AG04449 (cell line): ENCODE data around the gene ELOVL4.

Experiments
- CTCF ChIA-PET: fragments of 350-600 bp; formaldehyde crosslinking; extraction: SDS; loops from one replicate; lab custom pipeline; 2021; ENCODE audit warnings: antibody characterized with exemption; lab: Yijun Ruan, JAX
- POLR2A ChIA-PET: fragments of 400-600, 350-600 bp; formaldehyde crosslinking; extraction: SDS; loops from one replicate; lab custom pipeline; 2020; ENCODE audit warnings: antibody characterized with exemption, inconsistent platforms; lab: Yijun Ruan, JAX
- DNase-seq: peaks from one replicate; pipeline ENCODE4 v3.0.0-alpha.2; 2010; ENCODE audit warnings: low read depth, low spot score
- H3K4me3 ChIP-seq: 2 replicates; pipeline ENCODE4 v1.5.1; 2011; ENCODE audit warnings: low read depth, mild to moderate bottlenecking, control low read depth, low read length
- TF ChIP-seq, protein P1 (sequence below): IDR thresholded peaks from one replicate; pipeline ENCODE4 v1.5.1; 2011; ENCODE audit warnings: mild to moderate bottlenecking, moderate library complexity, low read length, control low read depth, inconsistent platforms; ENCODE audit not compliant: insufficient read depth; ENCODE audit errors: missing control alignments

The ELOVL4 gene

DNA sequence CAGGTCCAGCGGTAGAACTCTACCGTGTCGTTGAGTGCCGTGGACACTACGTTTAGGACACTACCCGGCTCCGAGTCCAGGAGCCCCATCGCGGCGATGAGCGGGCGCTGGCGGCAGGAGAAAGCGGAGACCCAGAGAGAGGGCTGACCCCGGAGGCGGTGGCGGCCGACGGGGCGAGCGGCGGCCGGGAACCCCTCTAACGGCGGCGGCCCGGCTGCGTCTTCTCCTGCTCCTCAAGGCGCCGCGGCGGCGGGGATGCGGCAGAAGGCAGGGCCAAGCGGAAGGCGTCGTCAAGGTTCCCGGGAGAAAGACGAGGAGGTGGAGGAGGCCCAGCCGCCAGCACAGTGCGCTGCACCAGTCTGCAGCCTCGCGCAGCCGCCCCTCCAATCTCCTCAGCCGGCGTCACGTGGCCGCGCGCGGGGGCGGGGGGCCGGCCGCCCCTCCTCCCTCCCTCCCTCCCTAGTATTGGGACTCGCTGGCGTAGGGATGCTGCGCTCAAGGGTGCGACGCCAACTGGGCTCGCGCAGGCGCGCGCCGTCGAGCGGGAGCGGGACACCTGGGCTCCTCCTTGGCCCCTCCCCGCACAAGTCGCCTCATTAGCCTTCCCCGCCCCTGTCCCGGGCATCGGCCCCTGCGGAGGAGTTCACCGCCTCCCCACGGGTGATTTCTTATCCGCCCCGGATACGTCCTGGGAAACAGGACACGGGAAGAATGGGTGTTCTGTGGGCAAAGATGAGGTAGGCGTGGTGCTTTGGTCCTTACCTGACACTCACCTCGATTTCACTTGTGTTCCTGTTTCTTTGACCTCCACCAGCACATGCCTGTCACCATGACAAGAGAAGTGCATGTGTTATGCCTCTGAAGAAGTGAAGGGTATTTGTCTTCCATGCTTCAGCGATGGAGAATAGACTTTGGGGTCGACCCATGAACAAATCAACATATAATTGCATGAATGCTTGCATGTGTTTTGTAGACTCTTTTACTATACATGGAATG, at the start of gene ELOVL4:
Gene ELOVL4, minus strand, starts transcription at position 363 of the 996 bp plus-strand sequence. Its CDS starts 274 bp downstream, at position 89.
- ChIA-PET CTCF (interaction anchor here (0.9 to 3.6 kb wide), 7 partner anchors 10 to 146 kb away, joined by 3 to 30 read pairs (median 7); no protein-coding TSS in a partner anchor), POLR2A (no interaction called here)
- DNase-seq, result no peak
- TF ChIP-seq, protein P1, sequence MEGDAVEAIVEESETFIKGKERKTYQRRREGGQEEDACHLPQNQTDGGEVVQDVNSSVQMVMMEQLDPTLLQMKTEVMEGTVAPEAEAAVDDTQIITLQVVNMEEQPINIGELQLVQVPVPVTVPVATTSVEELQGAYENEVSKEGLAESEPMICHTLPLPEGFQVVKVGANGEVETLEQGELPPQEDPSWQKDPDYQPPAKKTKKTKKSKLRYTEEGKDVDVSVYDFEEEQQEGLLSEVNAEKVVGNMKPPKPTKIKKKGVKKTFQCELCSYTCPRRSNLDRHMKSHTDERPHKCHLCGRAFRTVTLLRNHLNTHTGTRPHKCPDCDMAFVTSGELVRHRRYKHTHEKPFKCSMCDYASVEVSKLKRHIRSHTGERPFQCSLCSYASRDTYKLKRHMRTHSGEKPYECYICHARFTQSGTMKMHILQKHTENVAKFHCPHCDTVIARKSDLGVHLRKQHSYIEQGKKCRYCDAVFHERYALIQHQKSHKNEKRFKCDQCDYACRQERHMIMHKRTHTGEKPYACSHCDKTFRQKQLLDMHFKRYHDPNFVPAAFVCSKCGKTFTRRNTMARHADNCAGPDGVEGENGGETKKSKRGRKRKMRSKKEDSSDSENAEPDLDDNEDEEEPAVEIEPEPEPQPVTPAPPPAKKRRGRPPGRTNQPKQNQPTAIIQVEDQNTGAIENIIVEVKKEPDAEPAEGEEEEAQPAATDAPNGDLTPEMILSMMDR, result no peak
- peak within 1 kb of the TSS; percentile 76 for H3K4me3 ChIP-seq

DNA sequence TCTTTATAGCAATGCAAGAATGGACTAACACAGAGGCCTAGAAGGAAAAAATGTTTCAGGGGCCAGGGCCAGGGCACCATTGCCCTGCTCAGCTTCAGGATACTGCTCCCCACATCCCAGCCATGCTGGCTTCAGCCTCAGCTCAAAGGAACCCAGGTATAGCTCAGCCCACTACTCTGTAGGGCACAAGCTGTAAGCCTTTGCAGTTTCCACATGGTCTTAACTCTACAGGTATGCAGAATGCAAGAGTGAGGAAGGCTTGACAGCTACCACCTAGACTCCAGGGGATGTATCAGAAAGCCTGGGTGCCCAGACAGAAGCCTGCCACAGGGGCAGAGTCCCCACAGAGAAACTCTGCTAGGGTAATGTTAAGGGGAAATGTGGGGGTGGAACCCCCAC, 46.6 kb upstream of the ELOVL4 start:
- CTCF ChIA-PET, result no interaction called here
- TF ChIP-seq, protein P1, result no peak

DNA sequence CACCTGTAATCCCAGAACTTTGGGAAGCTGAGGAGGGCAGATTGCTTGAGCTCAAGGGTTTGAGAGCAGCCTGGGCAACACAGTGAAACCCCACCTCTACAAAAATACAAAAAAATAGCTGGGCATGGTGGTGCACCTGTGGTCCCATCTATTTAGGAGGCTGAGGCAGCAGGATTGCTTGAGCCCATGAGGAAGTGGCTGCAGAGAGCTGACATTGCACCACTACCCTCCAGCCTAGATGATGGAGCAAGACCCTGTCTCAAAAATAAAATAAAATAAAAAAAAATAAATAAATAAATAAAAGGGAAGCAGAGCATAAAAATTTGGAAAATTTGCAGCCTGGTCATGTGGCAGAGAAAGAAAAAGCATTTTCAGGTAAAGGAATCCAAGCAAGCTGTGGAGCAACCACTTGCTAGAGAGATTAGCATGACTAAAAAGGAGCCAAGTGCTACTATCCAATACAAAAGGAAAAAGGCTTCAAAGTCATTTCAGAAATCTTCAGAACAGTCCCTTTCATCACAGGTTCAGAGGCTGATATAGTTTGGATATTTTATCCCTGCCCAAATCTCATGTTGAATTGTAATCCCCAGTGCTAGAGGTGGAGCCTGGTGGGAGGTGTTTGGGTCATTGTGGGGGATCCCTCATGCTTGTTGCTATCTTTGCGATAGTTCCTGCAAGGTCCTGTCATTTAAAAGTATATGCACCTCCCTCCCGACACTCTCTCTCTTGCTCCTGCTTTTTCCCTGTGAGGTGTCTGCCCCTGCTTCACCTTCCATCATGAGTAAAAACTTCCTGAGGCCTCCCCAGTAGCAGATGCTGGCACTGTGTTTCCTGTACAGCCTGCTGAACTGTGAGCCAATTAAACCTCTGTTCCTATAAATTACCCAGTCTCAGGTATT, 45.9 kb upstream of the ELOVL4 start:
- ChIA-PET CTCF (no interaction called here), POLR2A (no interaction called here)
- DNase-seq, result no peak
- no peak overlapping the region for H3K4me3 ChIP-seq
- TF ChIP-seq, protein P1, result no peak

More for the DNA sequence above, 46.6 kb upstream of the ELOVL4 start:
- no peak overlapping the region for H3K4me3 ChIP-seq
- no peak for DNase-seq
- POLR2A ChIA-PET, result no interaction called here

DNA sequence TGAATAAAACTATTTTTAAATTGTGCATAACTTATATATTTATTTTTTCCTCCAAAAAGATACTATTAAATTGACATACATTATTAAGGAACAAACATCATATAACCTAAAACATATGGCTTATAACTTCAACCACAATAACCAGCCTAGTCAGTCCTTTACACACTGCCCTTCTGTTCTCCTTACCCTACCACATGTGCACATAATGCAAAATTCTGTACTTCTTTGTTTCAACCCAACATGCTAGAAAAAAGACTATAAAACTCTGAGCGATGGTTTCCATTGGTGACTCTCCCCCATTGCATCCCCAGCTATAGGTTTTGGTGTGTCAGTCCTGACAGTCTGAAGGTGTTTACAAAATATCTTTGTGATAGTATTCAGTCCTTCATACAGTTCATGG, 42.3 kb upstream of the ELOVL4 start:
- POLR2A ChIA-PET, result no interaction called here

DNA sequence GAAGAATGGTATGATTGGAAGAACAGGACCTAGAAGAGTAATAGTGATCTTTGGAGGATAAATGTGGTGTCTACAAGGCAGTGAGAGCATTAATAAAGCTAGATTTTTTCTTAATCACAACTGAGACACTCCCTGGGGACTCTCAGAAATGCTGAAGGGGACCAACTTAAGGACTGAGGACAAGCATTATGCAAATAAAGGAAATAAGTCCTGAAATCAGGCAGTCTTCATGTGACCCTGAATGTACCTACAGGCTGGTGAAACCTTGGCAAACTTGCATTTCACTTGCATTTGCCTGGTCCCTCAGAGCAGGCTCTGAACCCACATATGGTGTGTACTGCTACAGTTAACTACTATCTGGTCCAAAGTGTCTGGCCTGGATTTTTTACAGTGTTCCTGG, 37.8 kb upstream of the ELOVL4 start:
- POLR2A ChIA-PET, result no interaction called here
- TF ChIP-seq, protein P1, result no peak
- CTCF ChIA-PET, result no interaction called here
- DNase-seq, result no peak
- no peak overlapping the region for H3K4me3 ChIP-seq

More for the DNA sequence above, 42.3 kb upstream of the ELOVL4 start:
- TF ChIP-seq, protein P1, result no peak
- no peak for DNase-seq
- no peak overlapping the region for H3K4me3 ChIP-seq
- CTCF ChIA-PET, result no interaction called here
